Measurements from ENCODE around the gene RIPOR3.
A peak's percentile ranks its signal among the peaks of the same experiment; 100 is the strongest.

The RIPOR3 gene

GRCh38 chr20:50578778-50579165 is 112.6 kb downstream of the RIPOR3 start:
- no peak for DNase-seq (ENCODE audit: low read depth)
- TF ChIP-seq CTCF (IDR thresholded peaks at IDR 0.05; ENCODE audit: control insufficient read depth, extremely low read depth, insufficient read depth): no peak

GRCh38 chr20:50578061-50578777 is 113.1 kb downstream of the RIPOR3 start:
- TF ChIP-seq CTCF (IDR thresholded peaks at IDR 0.05; ENCODE audit: control insufficient read depth, extremely low read depth, insufficient read depth): no peak
- no peak for DNase-seq (ENCODE audit: low read depth)
- no peak overlapping the region for H3K4me3 ChIP-seq (ENCODE audit: low read depth, low read length)

More at GRCh38 chr20:50578778-50579165, 112.6 kb downstream of the RIPOR3 start:
- no peak overlapping the region for H3K4me3 ChIP-seq (ENCODE audit: low read depth, low read length)

- TF ChIP-seq CTCF (IDR thresholded peaks at IDR 0.05; ENCODE audit: control insufficient read depth, extremely low read depth, insufficient read depth): no peak
- peak; percentile 95 for DNase-seq (ENCODE audit: low read depth)
- H3K4me3 ChIP-seq (ENCODE audit: low read depth, low read length): no peak overlapping the region
Observed at GRCh38 chr20:50577175-50578018, 113.9 kb downstream of the RIPOR3 start.

- no peak for DNase-seq (ENCODE audit: low read depth)
- TF ChIP-seq CTCF (IDR thresholded peaks at IDR 0.05; ENCODE audit: control insufficient read depth, extremely low read depth, insufficient read depth): peak; percentile 86
- H3K4me3 ChIP-seq (ENCODE audit: low read depth, low read length): no peak overlapping the region
Observed at GRCh38 chr20:50575865-50576720, 115.2 kb downstream of the RIPOR3 start.

- DNase-seq (ENCODE audit: low read depth): no peak
- no peak overlapping the region for H3K4me3 ChIP-seq (ENCODE audit: low read depth, low read length)
- TF ChIP-seq CTCF (IDR thresholded peaks at IDR 0.05; ENCODE audit: control insufficient read depth, extremely low read depth, insufficient read depth): no peak
Observed at GRCh38 chr20:50574586-50574985, 116.8 kb downstream of the RIPOR3 start.

GRCh38 chr20:50574108-50574507 is 117.2 kb downstream of the RIPOR3 start:
- DNase-seq (ENCODE audit: low read depth): no peak

More at GRCh38 chr20:50574108-50574507, 117.2 kb downstream of the RIPOR3 start:
- no peak for TF ChIP-seq CTCF (IDR thresholded peaks at IDR 0.05; ENCODE audit: control insufficient read depth, extremely low read depth, insufficient read depth)
- no peak overlapping the region for H3K4me3 ChIP-seq (ENCODE audit: low read depth, low read length)
